Hematopoietic multipotent progenitor cell treated with erythropoietin and hydrocortisone succinate and interleukin-3 and kit ligand, for 8 days (in vitro differentiated cells): ENCODE results near the gene BBS12.
A peak's percentile ranks its signal among the peaks of the same experiment; 100 is the strongest.

Experiments
- DNase-seq: peaks from one replicate; pipeline ENCODE4 v3.0.0-alpha.2; 2015

BBS12 gene

GRCh38 chr4:122732329-122733026 is at the start of gene BBS12:
BBS12 (plus strand) TSS chr4:122732704; CDS start chr4:122741893, 9,189 bp downstream.
- peak; percentile 99 for DNase-seq

- DNase-seq, result no peak
These were observed 45.8 kb upstream of the BBS12 start for GRCh38 chr4:122686691-122687090.

GRCh38 chr4:122687531-122688061 is 44.9 kb upstream of the BBS12 start:
- no peak for DNase-seq

GRCh38 chr4:122688529-122689140 is 43.9 kb upstream of the BBS12 start:
- no peak for DNase-seq

GRCh38 chr4:122689972-122690371 is 42.5 kb upstream of the BBS12 start:
- no peak for DNase-seq

- DNase-seq, result no peak
These were observed 40.5 kb upstream of the BBS12 start for GRCh38 chr4:122691988-122692387.

GRCh38 chr4:122692641-122693520 is 39.6 kb upstream of the BBS12 start:
- no peak for DNase-seq

- no peak for DNase-seq
These were observed 37.3 kb upstream of the BBS12 start for GRCh38 chr4:122695226-122695625.

- no peak for DNase-seq
These were observed 32.3 kb upstream of the BBS12 start for GRCh38 chr4:122700178-122700725.

GRCh38 chr4:122701061-122701460 is 31.4 kb upstream of the BBS12 start:
- DNase-seq, result no peak

- DNase-seq, result no peak
These were observed 30.5 kb upstream of the BBS12 start for GRCh38 chr4:122701965-122702364.

- no peak for DNase-seq
These were observed 29.6 kb upstream of the BBS12 start for GRCh38 chr4:122702939-122703338.

GRCh38 chr4:122703868-122704267 is 28.6 kb upstream of the BBS12 start:
- DNase-seq, result no peak

GRCh38 chr4:122705009-122705408 is 27.5 kb upstream of the BBS12 start:
- no peak for DNase-seq

GRCh38 chr4:122705547-122706117 is 26.9 kb upstream of the BBS12 start:
- no peak for DNase-seq

GRCh38 chr4:122706511-122706910 is 26.0 kb upstream of the BBS12 start:
- DNase-seq, result no peak

GRCh38 chr4:122707497-122707896 is 25.0 kb upstream of the BBS12 start:
- DNase-seq, result no peak

- DNase-seq, result no peak
These were observed 23.3 kb upstream of the BBS12 start for GRCh38 chr4:122709236-122709635.

GRCh38 chr4:122710434-122711308 is 21.8 kb upstream of the BBS12 start:
- DNase-seq, result no peak

GRCh38 chr4:122711919-122712318 is 20.6 kb upstream of the BBS12 start:
- no peak for DNase-seq

GRCh38 chr4:122712782-122713181 is 19.7 kb upstream of the BBS12 start:
- DNase-seq, result peak; percentile 53

GRCh38 chr4:122715221-122715620 is 17.3 kb upstream of the BBS12 start:
- DNase-seq, result no peak
